Skeletal muscle tissue (tissue), 4 donors: ENCODE data around the gene TAF7L. TPM values are rescaled to one million over a fixed set of nuclear protein-coding genes. Genes with fewer than 3 reads are reported as not detected.

Experiments used
- H3K27ac ChIP-seq: one replicate; pipeline ENCODE4 v1.7.0; 2013; ENCODE audit warnings: mild to moderate bottlenecking, low read depth, low read length, inconsistent platforms
- H3K27me3 ChIP-seq, 3 donors: one replicate each; pipeline ENCODE4 v1.7.0; 2013; ENCODE audit warnings: low read length in 3 of 3; ENCODE audit not compliant: control insufficient read depth in 3 of 3, insufficient read depth in 3 of 3
- H3K36me3 ChIP-seq, 3 donors: one replicate each; pipeline ENCODE4 v1.7.0; 2013; ENCODE audit warnings: low read length in 3 of 3; ENCODE audit not compliant: control insufficient read depth in 3 of 3, insufficient read depth in 3 of 3
- H3K4me1 ChIP-seq, 3 donors: one replicate each; pipeline ENCODE4 v1.7.0; 2013; ENCODE audit warnings: low read length in 3 of 3, mild to moderate bottlenecking in 3 of 3; ENCODE audit not compliant: control insufficient read depth in 3 of 3, insufficient read depth in 3 of 3
- H3K4me3 ChIP-seq, 3 donors: one replicate each; pipeline ENCODE4 v1.7.0; 2013; ENCODE audit warnings: low read length in 3 of 3
- H3K9ac ChIP-seq, 3 donors: one replicate each; pipeline ENCODE4 v1.7.0; 2013; ENCODE audit warnings: low read length in 3 of 3, mild to moderate bottlenecking in 3 of 3, moderate library complexity in 2 of 3, low read depth in 1 of 3
- H3K9me3 ChIP-seq, 3 donors: one replicate each; pipeline ENCODE4 v1.7.0; 2013; ENCODE audit warnings: low read length in 3 of 3; ENCODE audit not compliant: control insufficient read depth in 3 of 3
- total RNA-seq: library from RNA; depleted of rRNA; stranded (reverse); fragments of >200 nt; gene quantifications from one replicate; pipeline ENCODE4 v1.2.3, GENCODE V29; 2014
- donor health status: Osteomylitis.

Gene TAF7L
- total RNA-seq, 1 donor from 2014 or later, result not detected

- H3K9ac ChIP-seq, result no peak overlapping the region
- H3K9me3 ChIP-seq, result no peaks in the 10 kb centered on the region
- no peaks in the 10 kb centered on the region for H3K4me1 ChIP-seq
- peaks cover 0 to 3% (median 0%) of the 10 kb centered on the region in 3 donors for H3K27me3 ChIP-seq
- H3K36me3 ChIP-seq, result no peaks in the 10 kb centered on the region
- H3K4me3 ChIP-seq, result no peak overlapping the region
- no peak overlapping the region for H3K27ac ChIP-seq
Measured at GRCh38 chrX:101263766-101264165, 27.4 kb downstream of the TAF7L start.

- Histone ChIP-seq H3K36me3 (no peaks in the 10 kb centered on the region), H3K4me3 (no peak overlapping the region), H3K27ac (no peak overlapping the region), H3K9ac (no peak overlapping the region), H3K4me1 (no peaks in the 10 kb centered on the region), H3K9me3 (no peaks in the 10 kb centered on the region), H3K27me3 (peaks cover 0 to 3% (median 0%) of the 10 kb centered on the region in 3 donors)
Measured at GRCh38 chrX:101262590-101262989, 28.5 kb downstream of the TAF7L start.

DNA sequence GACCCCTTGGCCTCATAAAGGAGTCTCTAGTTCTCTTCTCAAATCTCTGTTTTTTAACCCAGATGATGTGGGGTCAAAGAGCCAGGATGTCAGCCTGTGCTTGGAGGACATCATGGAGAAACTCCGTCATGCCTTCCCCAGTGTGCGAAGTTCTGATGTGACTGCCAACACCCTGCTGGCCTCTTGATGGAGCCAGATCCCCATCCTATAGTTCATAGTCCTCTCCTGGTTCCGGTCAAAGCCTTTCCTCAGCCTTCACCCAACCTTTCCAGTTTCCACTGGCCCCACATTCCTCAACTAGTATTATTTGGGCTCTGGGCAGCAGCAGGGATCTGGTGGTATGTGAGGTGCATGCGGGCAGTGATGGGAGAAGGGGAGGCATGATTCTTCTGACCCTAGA, 30.7 kb downstream of the TAF7L start:
- no peak overlapping the region for H3K27ac ChIP-seq
- no peaks in the 10 kb centered on the region for H3K36me3 ChIP-seq
- no peaks in the 10 kb centered on the region for H3K9me3 ChIP-seq
- H3K9ac ChIP-seq, result no peak overlapping the region
- H3K4me1 ChIP-seq, result no peaks in the 10 kb centered on the region
- H3K4me3 ChIP-seq, result no peak overlapping the region
- peaks cover 0 to 5% (median 0%) of the 10 kb centered on the region in 3 donors for H3K27me3 ChIP-seq

- Histone ChIP-seq H3K9ac (no peak overlapping the region), H3K4me1 (no peaks in the 10 kb centered on the region), H3K27me3 (peaks cover 0 to 5% (median 0%) of the 10 kb centered on the region in 3 donors), H3K9me3 (no peaks in the 10 kb centered on the region), H3K4me3 (no peak overlapping the region), H3K27ac (no peak overlapping the region), H3K36me3 (no peaks in the 10 kb centered on the region)
Measured at GRCh38 chrX:101258259-101258581, 32.9 kb downstream of the TAF7L start.

- H3K9ac ChIP-seq, result no peak overlapping the region
- H3K4me1 ChIP-seq, result no peaks in the 10 kb centered on the region
- H3K9me3 ChIP-seq, result no peaks in the 10 kb centered on the region
Measured at GRCh38 chrX:101257448-101258258, 33.5 kb downstream of the TAF7L start.

DNA sequence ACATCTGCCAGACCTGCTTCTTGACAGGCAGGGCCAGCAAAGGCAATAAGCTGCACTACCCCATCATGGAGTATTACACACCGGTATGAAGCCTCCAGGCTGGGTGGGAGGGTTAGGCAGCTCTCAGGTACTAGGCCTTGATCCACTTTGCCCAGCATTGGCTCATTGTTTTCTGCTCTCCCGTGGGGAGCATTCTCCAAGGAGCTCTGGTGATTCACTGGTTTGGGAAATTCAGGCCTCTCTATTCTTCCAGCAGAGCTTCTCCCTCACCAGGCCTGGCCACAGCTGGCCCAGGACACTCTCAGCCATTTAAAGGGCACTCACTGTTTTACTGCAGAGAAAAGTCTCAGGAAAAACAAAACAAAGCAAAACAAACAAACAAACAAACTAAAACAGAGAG, 38.5 kb downstream of the TAF7L start:
- no peaks in the 10 kb centered on the region for H3K4me1 ChIP-seq
- no peak overlapping the region for H3K27ac ChIP-seq
- H3K9ac ChIP-seq, result no peak overlapping the region
- peaks cover 0 to 5% (median 0%) of the 10 kb centered on the region in 3 donors for H3K27me3 ChIP-seq
- no peaks in the 10 kb centered on the region for H3K9me3 ChIP-seq
- no peaks in the 10 kb centered on the region for H3K36me3 ChIP-seq
- no peak overlapping the region for H3K4me3 ChIP-seq

More at GRCh38 chrX:101257448-101258258, 33.5 kb downstream of the TAF7L start:
- Histone ChIP-seq H3K4me3 (no peak overlapping the region), H3K27ac (no peak overlapping the region), H3K36me3 (no peaks in the 10 kb centered on the region), H3K27me3 (peaks cover 0 to 5% (median 0%) of the 10 kb centered on the region in 3 donors)

DNA sequence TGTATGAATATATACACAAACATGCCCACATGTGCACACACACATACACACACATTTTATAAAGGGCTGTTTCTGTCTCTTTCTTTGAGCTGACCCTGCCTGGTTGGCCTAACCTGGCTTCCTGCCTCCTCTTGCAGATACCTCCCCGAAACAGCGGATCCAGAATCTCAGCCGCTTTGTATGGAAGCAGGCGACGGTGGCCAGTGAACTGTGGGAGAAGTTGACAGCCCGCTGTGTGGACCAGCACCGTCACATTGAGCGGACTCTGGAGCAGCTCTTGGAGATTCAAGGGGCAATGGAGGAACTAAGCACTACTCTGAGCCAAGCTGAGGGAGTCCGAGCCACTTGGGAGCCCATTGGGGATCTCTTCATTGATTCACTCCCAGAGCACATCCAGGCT, 49.6 kb downstream of the TAF7L start:
- H3K9ac ChIP-seq, result no peak overlapping the region
- H3K9me3 ChIP-seq, result no peaks in the 10 kb centered on the region
- no peaks in the 10 kb centered on the region for H3K36me3 ChIP-seq
- no peaks in the 10 kb centered on the region for H3K4me1 ChIP-seq
- peaks cover 0 to 5% (median 0%) of the 10 kb centered on the region in 3 donors for H3K27me3 ChIP-seq
- no peak overlapping the region for H3K27ac ChIP-seq
- H3K4me3 ChIP-seq, result no peak overlapping the region

GRCh38 chrX:101237041-101237440, 54.1 kb downstream of the TAF7L start:
- Histone ChIP-seq H3K9me3 (no peaks in the 10 kb centered on the region), H3K36me3 (no peaks in the 10 kb centered on the region), H3K4me3 (no peak overlapping the region), H3K4me1 (no peaks in the 10 kb centered on the region), H3K27ac (no peak overlapping the region), H3K27me3 (no peaks in the 10 kb centered on the region), H3K9ac (no peak overlapping the region)

DNA sequence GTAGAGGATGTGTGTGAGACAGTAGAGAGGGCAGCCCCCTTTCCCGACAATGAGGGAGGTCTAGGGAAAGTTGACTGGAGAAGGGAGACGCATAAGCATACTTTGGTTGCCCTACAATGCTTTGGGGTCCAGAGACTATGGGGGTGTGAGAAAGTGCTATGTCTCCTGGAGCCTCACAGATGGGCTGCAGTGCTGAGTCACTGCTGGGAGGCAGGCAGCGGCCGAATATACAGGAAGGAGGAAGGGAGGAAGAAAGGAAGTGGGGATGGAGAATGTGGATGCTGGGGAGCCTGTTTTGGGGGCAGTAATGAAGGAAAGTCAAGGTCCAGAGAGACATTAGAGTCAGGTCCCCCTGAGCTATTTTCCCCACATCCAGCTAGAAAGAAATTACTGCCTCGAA, 58.8 kb downstream of the TAF7L start:
- Histone ChIP-seq H3K27ac (no peak overlapping the region), H3K4me3 (no peak overlapping the region), H3K4me1 (no peaks in the 10 kb centered on the region), H3K9me3 (no peaks in the 10 kb centered on the region), H3K27me3 (peaks cover 0 to 4% (median 0%) of the 10 kb centered on the region in 3 donors), H3K36me3 (no peaks in the 10 kb centered on the region), H3K9ac (no peak overlapping the region)

DNA sequence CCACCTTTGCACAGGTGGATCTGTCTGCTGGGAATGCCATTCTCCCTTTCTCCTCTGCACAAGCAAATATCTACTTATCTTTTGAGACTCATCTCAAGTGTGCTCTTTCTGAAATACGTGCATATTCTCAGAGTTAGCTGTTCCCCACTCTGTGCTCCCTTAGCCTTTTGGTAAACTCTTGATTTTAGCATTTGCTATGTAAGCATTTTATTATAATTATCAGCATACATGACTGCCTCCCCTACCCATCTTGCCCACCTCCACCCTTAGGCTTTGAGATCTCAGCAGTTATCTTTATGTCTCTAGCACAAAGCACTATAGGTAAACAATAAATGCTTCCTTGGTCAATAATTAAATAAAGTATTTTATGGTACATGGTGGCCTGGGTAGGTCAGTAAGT, 60.1 kb downstream of the TAF7L start:
- Histone ChIP-seq H3K27ac (no peak overlapping the region), H3K9me3 (no peaks in the 10 kb centered on the region), H3K27me3 (peaks cover 0 to 4% (median 0%) of the 10 kb centered on the region in 3 donors), H3K36me3 (no peaks in the 10 kb centered on the region), H3K4me3 (no peak overlapping the region), H3K4me1 (no peaks in the 10 kb centered on the region), H3K9ac (no peak overlapping the region)
